Activated naive CD4-positive, alpha-beta T cell treated with anti-CD3 and anti-CD28 coated beads for 36 hours (primary cell): ENCODE results near the gene FHIT. TPM values are rescaled to one million over a fixed set of nuclear protein-coding genes. Genes with fewer than 3 reads are reported as not detected.
"Not testable (repeated sequence)": the region's sequence is repeated elsewhere in the genome, so short reads cannot be mapped to it uniquely, and the experiment has no call there.

Experiments used
- CTCF ChIA-PET: fragments of 350-600 bp; sonication (Branson Sonifier 250); formaldehyde crosslinking; loops from one replicate; lab custom pipeline; 2021; ENCODE audit warnings: antibody characterized with exemption; lab: Charles Lee
- DNase-seq: peaks from one replicate; pipeline ENCODE4 v3.0.0-alpha.2; 2020
- H3K27ac Mint-ChIP-seq: one replicate; pipeline ENCODE4 v1.8.0; 2021; ENCODE audit warnings: mild to moderate bottlenecking, mixed read lengths
- H3K27me3 Mint-ChIP-seq: one replicate; pipeline ENCODE4 v1.8.0; 2021; ENCODE audit warnings: low read depth, mixed read lengths
- H3K36me3 Mint-ChIP-seq: one replicate; pipeline ENCODE4 v1.8.0; 2021; ENCODE audit warnings: low read depth, mixed read lengths
- H3K4me1 Mint-ChIP-seq: one replicate; pipeline ENCODE4 v1.8.0; 2021; ENCODE audit warnings: low read depth, mixed read lengths
- H3K4me3 Mint-ChIP-seq: one replicate; pipeline ENCODE4 v1.8.0; 2021; ENCODE audit warnings: mild to moderate bottlenecking, moderate library complexity, mixed read lengths
- H3K9me3 Mint-ChIP-seq: one replicate; pipeline ENCODE4 v1.8.0; 2021; ENCODE audit warnings: mixed read lengths
- intact Hi-C: fragments of 100-400 bp; cut with micrococcal nuclease; formaldehyde crosslinking; loops from one replicate; pipeline ENCODE4 v1.15.1; 2023
- total RNA-seq, 2 experiments: library from RNA; stranded (reverse); gene quantifications; one replicate each; pipeline ENCODE4 v1.2.3, GENCODE V29; 2021

Gene FHIT
- total RNA-seq, 2 experiments from 2014 or later, result 20.2 to 22.7 TPM

GRCh38 chr3:60553144-60553543 is 698.1 kb downstream of the FHIT start:
- peaks cover 11% of the 10 kb centered on the region for H3K4me1 Mint-ChIP-seq
- CTCF ChIA-PET, result no interaction called here
- intact Hi-C loops, result no loop called here
- no peaks in the 10 kb centered on the region for H3K27me3 Mint-ChIP-seq
- DNase-seq, result no peak
- H3K9me3 Mint-ChIP-seq, result no peaks in the 10 kb centered on the region
- no peaks in the 10 kb centered on the region for H3K36me3 Mint-ChIP-seq
- H3K27ac Mint-ChIP-seq, result no peak overlapping the region
- no peak overlapping the region for H3K4me3 Mint-ChIP-seq

- intact Hi-C loops, result no loop called here
- no peak overlapping the region for H3K4me3 Mint-ChIP-seq
- no peaks in the 10 kb centered on the region for H3K27me3 Mint-ChIP-seq
- H3K4me1 Mint-ChIP-seq, result peaks cover 11% of the 10 kb centered on the region
- H3K9me3 Mint-ChIP-seq, result no peaks in the 10 kb centered on the region
- CTCF ChIA-PET, result no interaction called here
- no peaks in the 10 kb centered on the region for H3K36me3 Mint-ChIP-seq
- no peak for DNase-seq
- no peak overlapping the region for H3K27ac Mint-ChIP-seq
Observed at GRCh38 chr3:60552581-60552980, 698.7 kb downstream of the FHIT start.

GRCh38 chr3:60551455-60552209 is 699.6 kb downstream of the FHIT start:
- Mint-ChIP-seq H3K36me3 (no peaks in the 10 kb centered on the region), H3K27ac (no peak overlapping the region), H3K4me3 (no peak overlapping the region), H3K27me3 (no peaks in the 10 kb centered on the region), H3K9me3 (no peaks in the 10 kb centered on the region), H3K4me1 (peaks cover 11% of the 10 kb centered on the region)
- CTCF ChIA-PET, result interaction anchor here (0.6 kb wide), 1 partner anchor 617 kb away, joined by 3 read pairs; no protein-coding TSS in a partner anchor
- DNase-seq, result no peak
- intact Hi-C loops, result no loop called here

GRCh38 chr3:60549863-60550262 is 701.4 kb downstream of the FHIT start:
- CTCF ChIA-PET, result interaction anchor here (0.6 kb wide), 1 partner anchor 693 kb away, joined by 6 read pairs; no protein-coding TSS in a partner anchor
- intact Hi-C loops, result no loop called here
- H3K36me3 Mint-ChIP-seq, result no peaks in the 10 kb centered on the region
- no peak for DNase-seq
- no peaks in the 10 kb centered on the region for H3K9me3 Mint-ChIP-seq
- peaks cover 8% of the 10 kb centered on the region for H3K4me1 Mint-ChIP-seq
- H3K27me3 Mint-ChIP-seq, result no peaks in the 10 kb centered on the region
- H3K4me3 Mint-ChIP-seq, result no peak overlapping the region
- no peak overlapping the region for H3K27ac Mint-ChIP-seq

GRCh38 chr3:60542995-60543394 is 708.3 kb downstream of the FHIT start:
- DNase-seq, result no peak
- H3K4me1 Mint-ChIP-seq, result no peaks in the 10 kb centered on the region
- H3K9me3 Mint-ChIP-seq, result peaks cover 7% of the 10 kb centered on the region
- no peaks in the 10 kb centered on the region for H3K27me3 Mint-ChIP-seq
- H3K27ac Mint-ChIP-seq, result no peak overlapping the region
- CTCF ChIA-PET, result no interaction called here
- intact Hi-C loops, result no loop called here
- H3K36me3 Mint-ChIP-seq, result no peaks in the 10 kb centered on the region
- H3K4me3 Mint-ChIP-seq, result no peak overlapping the region

- H3K4me1 Mint-ChIP-seq, H3K27ac Mint-ChIP-seq, H3K27me3 Mint-ChIP-seq, intact Hi-C loops, CTCF ChIA-PET, H3K36me3 Mint-ChIP-seq, H3K9me3 Mint-ChIP-seq, H3K4me3 Mint-ChIP-seq, DNase-seq: not testable (repeated sequence)
Observed at GRCh38 chr3:60539394-60539793, 711.9 kb downstream of the FHIT start.

GRCh38 chr3:60536420-60536819 is 714.8 kb downstream of the FHIT start:
- intact Hi-C loops, result no loop called here
- no peak for DNase-seq
- Mint-ChIP-seq H3K27me3 (no peaks in the 10 kb centered on the region), H3K4me1 (no peaks in the 10 kb centered on the region), H3K27ac (no peak overlapping the region), H3K4me3 (no peak overlapping the region), H3K9me3 (peaks cover 8% of the 10 kb centered on the region), H3K36me3 (no peaks in the 10 kb centered on the region)
- CTCF ChIA-PET, result no interaction called here

GRCh38 chr3:60531759-60532158 is 719.5 kb downstream of the FHIT start:
- Mint-ChIP-seq H3K4me1 (no peaks in the 10 kb centered on the region), H3K27ac (no peak overlapping the region), H3K9me3 (no peaks in the 10 kb centered on the region), H3K4me3 (no peak overlapping the region), H3K36me3 (no peaks in the 10 kb centered on the region), H3K27me3 (no peaks in the 10 kb centered on the region)
- CTCF ChIA-PET, result no interaction called here
- DNase-seq, result no peak
- intact Hi-C loops, result no loop called here

- no peaks in the 10 kb centered on the region for H3K27me3 Mint-ChIP-seq
- H3K27ac Mint-ChIP-seq, result no peak overlapping the region
- CTCF ChIA-PET, result interaction anchor here (0.5 to 0.6 kb wide), 2 partner anchors 128 to 231 kb away, joined by 3 to 5 read pairs; no protein-coding TSS in a partner anchor
- H3K4me3 Mint-ChIP-seq, result no peak overlapping the region
- DNase-seq, result no peak
- H3K4me1 Mint-ChIP-seq, result no peaks in the 10 kb centered on the region
- H3K36me3 Mint-ChIP-seq, result no peaks in the 10 kb centered on the region
- intact Hi-C loops, result no loop called here
- H3K9me3 Mint-ChIP-seq, result no peaks in the 10 kb centered on the region
Observed at GRCh38 chr3:60528651-60529050, 722.6 kb downstream of the FHIT start.

GRCh38 chr3:60523536-60523935 is 727.7 kb downstream of the FHIT start:
- H3K36me3 Mint-ChIP-seq, result no peaks in the 10 kb centered on the region

GRCh38 chr3:60517134-60517533 is 734.1 kb downstream of the FHIT start:
- Mint-ChIP-seq H3K36me3 (no peaks in the 10 kb centered on the region), H3K4me1 (peaks cover 2% of the 10 kb centered on the region), H3K4me3 (no peak overlapping the region), H3K27me3 (no peaks in the 10 kb centered on the region), H3K27ac (no peak overlapping the region), H3K9me3 (no peaks in the 10 kb centered on the region)
- DNase-seq, result no peak
- CTCF ChIA-PET, result interaction anchor here (1.5 kb wide), 1 partner anchor 14 kb away, joined by 3 read pairs; no protein-coding TSS in a partner anchor
- intact Hi-C loops, result no loop called here

More at GRCh38 chr3:60523536-60523935, 727.7 kb downstream of the FHIT start:
- H3K27me3 Mint-ChIP-seq, result no peaks in the 10 kb centered on the region
- intact Hi-C loops, result no loop called here
- DNase-seq, result no peak
- no peaks in the 10 kb centered on the region for H3K4me1 Mint-ChIP-seq
- CTCF ChIA-PET, result no interaction called here
- H3K4me3 Mint-ChIP-seq, result no peak overlapping the region
- no peak overlapping the region for H3K27ac Mint-ChIP-seq
- no peaks in the 10 kb centered on the region for H3K9me3 Mint-ChIP-seq

- Mint-ChIP-seq H3K27me3 (no peaks in the 10 kb centered on the region), H3K4me3 (no peak overlapping the region), H3K36me3 (no peaks in the 10 kb centered on the region), H3K27ac (no peak overlapping the region), H3K4me1 (peaks cover 2% of the 10 kb centered on the region), H3K9me3 (no peaks in the 10 kb centered on the region)
- intact Hi-C loops, result no loop called here
- no peak for DNase-seq
- CTCF ChIA-PET, result no interaction called here
Observed at GRCh38 chr3:60514866-60515265, 736.4 kb downstream of the FHIT start.

GRCh38 chr3:60514085-60514649 is 737.1 kb downstream of the FHIT start:
- CTCF ChIA-PET, result no interaction called here
- no peak overlapping the region for H3K4me3 Mint-ChIP-seq
- H3K36me3 Mint-ChIP-seq, result no peaks in the 10 kb centered on the region
- no peak for DNase-seq
- intact Hi-C loops, result no loop called here
- peaks cover 2% of the 10 kb centered on the region for H3K4me1 Mint-ChIP-seq
- no peaks in the 10 kb centered on the region for H3K9me3 Mint-ChIP-seq
- no peaks in the 10 kb centered on the region for H3K27me3 Mint-ChIP-seq
- no peak overlapping the region for H3K27ac Mint-ChIP-seq
